Stomach (tissue), 4 donors: Measurements from ENCODE around the gene TFB1M.

Experiments
- CTCF ChIP-seq, 7 experiments: fragments of 450-650 bp in 4 of 7; fragments of 200-600 bp in 3 of 7; sonication (generic) in 3 of 7; IDR thresholded peaks; one replicate each; pipeline ENCODE4 v1.5.1; 2016 to 2019; ENCODE audit warnings: antibody characterized with exemption in 7 of 7, control low read depth in 2 of 7, mild to moderate bottlenecking in 1 of 7
- EP300 ChIP-seq: sonication (generic); formaldehyde crosslinking; IDR thresholded peaks from one replicate; pipeline ENCODE4 v1.6.1; 2017; ENCODE audit warnings: antibody characterized with exemption
- POLR2A ChIP-seq, 4 donors: fragments of 450-650 bp; IDR thresholded peaks; one replicate each; pipeline ENCODE4 v1.6.1; 2016; ENCODE audit warnings: antibody characterized with exemption in 4 of 4, control low read depth in 2 of 4, mild to moderate bottlenecking in 1 of 4, moderate library complexity in 1 of 4
- POLR2AphosphoS5 ChIP-seq, 3 donors: sonication (generic); formaldehyde crosslinking; IDR thresholded peaks; one replicate each; pipeline ENCODE4 v1.6.1; 2016; ENCODE audit warnings: antibody characterized with exemption in 3 of 3

DNA sequence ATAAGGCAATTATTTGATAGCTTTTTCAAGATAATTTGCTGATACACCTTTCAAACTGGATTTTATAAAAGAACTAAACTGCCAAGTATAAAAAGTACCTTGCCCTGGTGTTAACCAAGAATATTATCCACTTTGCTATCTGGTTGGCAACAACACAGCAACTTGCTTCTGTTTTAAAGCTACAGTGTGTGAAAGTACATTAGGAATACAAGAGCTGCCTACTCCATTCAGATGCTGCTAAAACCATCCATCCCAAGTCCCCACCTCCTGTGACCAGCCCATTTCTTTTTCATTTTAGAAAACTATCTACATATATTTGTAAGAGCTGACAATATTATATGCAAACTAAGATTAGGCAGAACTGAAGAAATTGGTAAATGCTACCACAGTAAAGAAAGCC lies 37.6 kb downstream of the TFB1M start:
- no peak for TF ChIP-seq CTCF (IDR thresholded peaks at IDR 0.05)
- TF ChIP-seq POLR2A (IDR thresholded peaks at IDR 0.05): no peak
- TF ChIP-seq EP300: no peak
- TF ChIP-seq POLR2AphosphoS5 (IDR thresholded peaks at IDR 0.05): no peak
